Type B pancreatic cell (in vitro differentiated cells): ENCODE results near the gene EGFR. TPM values are rescaled to one million over a fixed set of nuclear protein-coding genes. Genes with fewer than 3 reads are reported as not detected.
A peak's percentile ranks its signal among the peaks of the same experiment; 100 is the strongest.

Experiments
- DNase-seq: peaks from one replicate; pipeline ENCODE4 v3.0.0; 2021; ENCODE audit warnings: mixed read lengths; ENCODE audit not compliant: unreplicated experiment; ENCODE audit errors: extremely low spot score
- H3K27ac Mint-ChIP-seq: 2 replicates; pipeline ENCODE4 v1.8.0; 2021; ENCODE audit warnings: mild to moderate bottlenecking, mixed read lengths
- H3K27me3 Mint-ChIP-seq: 2 replicates; pipeline ENCODE4 v1.8.0; 2021; ENCODE audit warnings: mixed read lengths
- H3K36me3 Mint-ChIP-seq: 2 replicates; pipeline ENCODE4 v1.8.0; 2021; ENCODE audit warnings: mixed read lengths
- H3K4me1 Mint-ChIP-seq: one replicate; pipeline ENCODE4 v1.8.0; 2021; ENCODE audit warnings: mixed read lengths; ENCODE audit not compliant: unreplicated experiment
- H3K4me3 Mint-ChIP-seq: 2 replicates; pipeline ENCODE4 v1.8.0; 2021; ENCODE audit warnings: mild to moderate bottlenecking, mixed read lengths
- H3K9me3 Mint-ChIP-seq: 2 replicates; pipeline ENCODE4 v1.8.0; 2021; ENCODE audit warnings: mixed read lengths
- total RNA-seq: library from RNA; stranded (reverse); gene quantifications from 2 replicates; pipeline ENCODE4 v1.2.1, GENCODE V29; 2021; ENCODE audit warnings: low replicate concordance
- TF ChIP-seq, protein P1 (sequence below): fragments of 200-600 bp; sonication (generic); conservative IDR thresholded peaks from 2 replicates; pipeline ENCODE4 v1.5.0; 2021; ENCODE audit warnings: antibody characterized with exemption, mild to moderate bottlenecking

The EGFR gene
- total RNA-seq, 1 donor from 2014 or later: 44.6 TPM

DNA sequence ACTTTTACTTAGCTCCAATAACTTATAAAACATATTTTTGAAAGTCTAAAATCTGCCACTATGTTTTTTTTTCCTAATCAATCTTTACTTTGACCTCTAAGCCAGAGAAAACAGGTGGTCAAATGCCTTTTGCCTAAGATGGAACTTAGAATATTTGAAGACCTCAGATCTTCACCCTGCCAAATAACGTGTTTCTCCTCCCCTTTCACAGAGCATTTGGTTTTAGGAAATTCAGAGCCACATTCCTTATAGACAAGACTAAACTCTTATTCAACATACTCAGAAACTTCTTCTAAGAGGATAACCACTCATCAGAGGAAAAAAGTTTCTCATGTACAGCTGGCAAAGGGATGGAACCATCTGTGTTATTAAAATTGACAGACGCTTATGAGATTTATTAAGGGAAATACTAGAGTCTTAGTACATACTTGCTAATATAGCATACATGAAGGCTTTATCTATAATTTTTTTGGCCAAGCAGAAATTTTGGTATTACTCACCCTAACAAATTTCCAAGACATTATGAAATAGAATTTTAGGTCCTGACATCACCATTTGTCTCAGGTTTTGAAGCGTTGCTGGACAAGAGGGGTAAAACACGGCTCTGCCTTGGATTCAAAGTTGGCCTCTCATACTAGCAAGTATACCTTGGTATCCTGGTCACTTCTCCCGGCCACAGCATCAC lies 2.6 kb upstream of the EGFR start:
- DNase-seq: no peak
- Mint-ChIP-seq H3K9me3 (no peaks in the 10 kb centered on the region), H3K36me3 (peaks cover 4% of the 10 kb centered on the region), H3K4me1 (peaks cover 6% of the 10 kb centered on the region), H3K27ac (no peak overlapping the region), H3K27me3 (peaks cover 28% of the 10 kb centered on the region), H3K4me3 (no peak overlapping the region)
- TF ChIP-seq, protein P1, sequence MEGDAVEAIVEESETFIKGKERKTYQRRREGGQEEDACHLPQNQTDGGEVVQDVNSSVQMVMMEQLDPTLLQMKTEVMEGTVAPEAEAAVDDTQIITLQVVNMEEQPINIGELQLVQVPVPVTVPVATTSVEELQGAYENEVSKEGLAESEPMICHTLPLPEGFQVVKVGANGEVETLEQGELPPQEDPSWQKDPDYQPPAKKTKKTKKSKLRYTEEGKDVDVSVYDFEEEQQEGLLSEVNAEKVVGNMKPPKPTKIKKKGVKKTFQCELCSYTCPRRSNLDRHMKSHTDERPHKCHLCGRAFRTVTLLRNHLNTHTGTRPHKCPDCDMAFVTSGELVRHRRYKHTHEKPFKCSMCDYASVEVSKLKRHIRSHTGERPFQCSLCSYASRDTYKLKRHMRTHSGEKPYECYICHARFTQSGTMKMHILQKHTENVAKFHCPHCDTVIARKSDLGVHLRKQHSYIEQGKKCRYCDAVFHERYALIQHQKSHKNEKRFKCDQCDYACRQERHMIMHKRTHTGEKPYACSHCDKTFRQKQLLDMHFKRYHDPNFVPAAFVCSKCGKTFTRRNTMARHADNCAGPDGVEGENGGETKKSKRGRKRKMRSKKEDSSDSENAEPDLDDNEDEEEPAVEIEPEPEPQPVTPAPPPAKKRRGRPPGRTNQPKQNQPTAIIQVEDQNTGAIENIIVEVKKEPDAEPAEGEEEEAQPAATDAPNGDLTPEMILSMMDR: no peak

DNA sequence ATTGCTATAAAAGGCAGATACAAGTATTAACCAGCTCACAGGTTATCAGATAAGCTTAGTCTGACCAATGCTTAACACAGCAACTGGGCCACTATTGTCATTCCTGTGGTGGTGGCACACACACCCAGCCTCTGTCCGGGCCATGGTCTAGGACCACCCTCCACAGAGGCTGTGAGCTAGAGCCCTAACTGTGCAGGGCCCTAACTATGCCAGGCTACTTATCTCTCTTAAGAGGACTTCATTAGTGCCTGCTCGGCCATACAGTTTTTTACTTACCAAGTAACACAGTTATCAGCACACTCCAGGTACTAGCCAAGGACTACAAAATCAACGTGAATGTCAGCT lies 2.1 kb upstream of the EGFR start:
- Mint-ChIP-seq H3K9me3 (no peaks in the 10 kb centered on the region), H3K4me1 (peaks cover 12% of the 10 kb centered on the region), H3K27me3 (peaks cover 33% of the 10 kb centered on the region), H3K27ac (no peak overlapping the region), H3K36me3 (peaks cover 4% of the 10 kb centered on the region), H3K4me3 (no peak overlapping the region)
- no peak for DNase-seq
- TF ChIP-seq, protein P1: no peak

DNA sequence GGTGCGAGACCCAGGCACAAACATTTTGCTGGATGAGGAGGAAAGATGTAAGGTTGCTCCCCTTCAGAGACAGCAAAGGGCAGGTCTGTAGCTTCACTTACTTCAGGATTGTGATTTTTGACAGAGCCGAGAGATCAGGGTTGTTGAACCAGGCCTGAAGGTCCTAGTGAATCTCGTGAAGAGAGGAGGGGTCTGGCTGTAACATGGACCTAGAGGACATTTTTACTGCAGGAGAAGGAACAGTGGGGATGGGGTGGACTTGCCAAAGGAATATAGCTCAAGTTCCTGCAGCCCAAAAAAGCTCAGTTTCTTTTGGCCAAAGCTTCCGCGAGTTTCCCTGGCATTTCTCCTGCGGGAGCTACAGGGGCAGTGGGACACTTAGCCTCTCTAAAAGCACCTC lies 976 bp upstream of the EGFR start:
- DNase-seq: no peak
- H3K36me3 Mint-ChIP-seq: peaks cover 8% of the 10 kb centered on the region
- peaks cover 15% of the 10 kb centered on the region for H3K4me1 Mint-ChIP-seq
- peak overlapping the region; percentile 18 for H3K27ac Mint-ChIP-seq
- TF ChIP-seq, protein P1: no peak
- peaks cover 33% of the 10 kb centered on the region for H3K27me3 Mint-ChIP-seq
- peak overlapping the region; percentile 66 for H3K4me3 Mint-ChIP-seq
- H3K9me3 Mint-ChIP-seq: no peaks in the 10 kb centered on the region

DNA sequence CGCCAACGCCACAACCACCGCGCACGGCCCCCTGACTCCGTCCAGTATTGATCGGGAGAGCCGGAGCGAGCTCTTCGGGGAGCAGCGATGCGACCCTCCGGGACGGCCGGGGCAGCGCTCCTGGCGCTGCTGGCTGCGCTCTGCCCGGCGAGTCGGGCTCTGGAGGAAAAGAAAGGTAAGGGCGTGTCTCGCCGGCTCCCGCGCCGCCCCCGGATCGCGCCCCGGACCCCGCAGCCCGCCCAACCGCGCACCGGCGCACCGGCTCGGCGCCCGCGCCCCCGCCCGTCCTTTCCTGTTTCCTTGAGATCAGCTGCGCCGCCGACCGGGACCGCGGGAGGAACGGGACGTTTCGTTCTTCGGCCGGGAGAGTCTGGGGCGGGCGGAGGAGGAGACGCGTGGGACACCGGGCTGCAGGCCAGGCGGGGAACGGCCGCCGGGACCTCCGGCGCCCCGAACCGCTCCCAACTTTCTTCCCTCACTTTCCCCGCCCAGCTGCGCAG lies 424 bp downstream of the EGFR start:
- peak overlapping the region; percentile 80 for H3K4me3 Mint-ChIP-seq
- TF ChIP-seq, protein P1: no peak
- H3K36me3 Mint-ChIP-seq: peaks cover 10% of the 10 kb centered on the region
- peaks cover 17% of the 10 kb centered on the region for H3K4me1 Mint-ChIP-seq
- peaks cover 33% of the 10 kb centered on the region for H3K27me3 Mint-ChIP-seq
- H3K9me3 Mint-ChIP-seq: no peaks in the 10 kb centered on the region
- no peak for DNase-seq
- H3K27ac Mint-ChIP-seq: no peak overlapping the region

DNA sequence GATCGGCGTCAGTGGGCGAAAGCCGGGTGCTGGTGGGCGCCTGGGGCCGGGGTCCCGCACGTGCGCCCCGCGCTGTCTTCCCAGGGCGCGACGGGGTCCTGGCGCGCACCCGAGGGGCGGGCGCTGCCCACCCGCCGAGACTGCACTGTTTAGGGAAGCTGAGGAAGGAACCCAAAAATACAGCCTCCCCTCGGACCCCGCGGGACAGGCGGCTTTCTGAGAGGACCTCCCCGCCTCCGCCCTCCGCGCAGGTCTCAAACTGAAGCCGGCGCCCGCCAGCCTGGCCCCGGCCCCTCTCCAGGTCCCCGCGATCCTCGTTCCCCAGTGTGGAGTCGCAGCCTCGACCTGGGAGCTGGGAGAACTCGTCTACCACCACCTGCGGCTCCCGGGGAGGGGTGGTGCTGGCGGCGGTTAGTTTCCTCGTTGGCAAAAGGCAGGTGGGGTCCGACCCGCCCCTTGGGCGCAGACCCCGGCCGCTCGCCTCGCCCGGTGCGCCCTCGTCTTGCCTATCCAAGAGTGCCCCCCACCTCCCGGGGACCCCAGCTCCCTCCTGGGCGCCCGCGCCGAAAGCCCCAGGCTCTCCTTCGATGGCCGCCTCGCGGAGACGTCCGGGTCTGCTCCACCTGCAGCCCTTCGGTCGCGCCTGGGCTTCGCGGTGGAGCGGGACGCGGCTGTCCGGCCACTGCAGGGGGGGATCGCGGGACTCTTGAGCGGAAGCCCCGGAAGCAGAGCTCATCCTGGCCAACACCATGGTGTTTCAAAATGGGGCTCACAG lies 1.1 kb downstream of the EGFR start:
- TF ChIP-seq, protein P1: peak; percentile 25
- Mint-ChIP-seq H3K4me1 (peaks cover 24% of the 10 kb centered on the region), H3K4me3 (peak overlapping the region; percentile 90), H3K27me3 (peaks cover 33% of the 10 kb centered on the region), H3K9me3 (no peaks in the 10 kb centered on the region), H3K27ac (peak overlapping the region; percentile 67), H3K36me3 (peaks cover 10% of the 10 kb centered on the region)
- DNase-seq: no peak
